MG63 (cell line): ENCODE measurements around the gene KIF2A. TPM values are rescaled to one million over a fixed set of nuclear protein-coding genes. Genes with fewer than 3 reads are reported as not detected.

Source experiments
- DNase-seq: peaks from one replicate; pipeline ENCODE4 v3.0.0-alpha.2; 2020
- H3K27me3 ChIP-seq: fragments of 250-450 bp; sonication (Bioruptor Pico); 2 replicates; pipeline ENCODE4 v1.5.1; 2020; ENCODE audit warnings: mild to moderate bottlenecking, moderate library complexity
- H3K36me3 ChIP-seq: fragments of 250-450 bp; sonication (Bioruptor Pico); 2 replicates; pipeline ENCODE4 v1.5.1; 2020; ENCODE audit warnings: mild to moderate bottlenecking, moderate library complexity
- H3K4me3 ChIP-seq: fragments of 250-450 bp; sonication (Bioruptor Pico); 2 replicates; pipeline ENCODE4 v1.5.1; 2020; ENCODE audit warnings: mild to moderate bottlenecking, moderate library complexity
- H3K9me3 ChIP-seq: fragments of 250-450 bp; sonication (Bioruptor Pico); 2 replicates; pipeline ENCODE4 v1.5.1; 2020; ENCODE audit warnings: mild to moderate bottlenecking, moderate library complexity
- total RNA-seq: library from RNA; depleted of rRNA; stranded (reverse); fragments of >200 nt; shearing (Covaris generic); gene quantifications from 2 replicates; pipeline ENCODE4 v1.2.3, GENCODE V29; 2014; ENCODE audit warnings: low replicate concordance; rRNA removed

KIF2A gene
- total RNA-seq, 1 experiment from 2014 or later = 27.4 TPM

- peaks cover 77% of the 10 kb centered on the region for H3K36me3 ChIP-seq
- H3K4me3 ChIP-seq = no peak overlapping the region
- DNase-seq = no peak
- no peaks in the 10 kb centered on the region for H3K9me3 ChIP-seq
- no peaks in the 10 kb centered on the region for H3K27me3 ChIP-seq
Measured at GRCh38 chr5:62386824-62387223, 80.8 kb downstream of the KIF2A start.

GRCh38 chr5:62395210-62395950 is 89.4 kb downstream of the KIF2A start:
- Histone ChIP-seq H3K9me3 (no peaks in the 10 kb centered on the region), H3K36me3 (peaks cover 88% of the 10 kb centered on the region), H3K27me3 (no peaks in the 10 kb centered on the region), H3K4me3 (no peak overlapping the region)
- peak; percentile 14 for DNase-seq

- H3K36me3 ChIP-seq = peaks cover 33% of the 10 kb centered on the region
- peak within 1 kb of the TSS; percentile 93 for H3K4me3 ChIP-seq
- peak; percentile 96 for DNase-seq
- no peaks in the 10 kb centered on the region for H3K9me3 ChIP-seq
- H3K27me3 ChIP-seq = no peaks in the 10 kb centered on the region
Measured at GRCh38 chr5:62403411-62404250, 97.6 kb downstream of the KIF2A start, which contains the start of gene DIMT1. Gene DIMT1, minus strand, starts transcription at chr5:62403905. Its CDS starts 133 bp downstream, at chr5:62403772.

GRCh38 chr5:62412549-62413329 is 106.7 kb downstream of the KIF2A start, which contains the start of gene IPO11:
Gene IPO11, plus strand, starts transcription at chr5:62412763. Its CDS starts 24,517 bp downstream, at chr5:62437280.
- peak within 1 kb of the TSS; percentile 96 for H3K4me3 ChIP-seq
- DNase-seq = peak; percentile 97
- no peaks in the 10 kb centered on the region for H3K9me3 ChIP-seq
- no peaks in the 10 kb centered on the region; the same call in 1 of the 2 replicates for H3K36me3 ChIP-seq
- no peaks in the 10 kb centered on the region for H3K27me3 ChIP-seq

GRCh38 chr5:62413711-62414110 is 107.7 kb downstream of the KIF2A start:
- Histone ChIP-seq H3K4me3 (peak overlapping the region; percentile 96), H3K36me3 (no peaks in the 10 kb centered on the region; the same call in 1 of the 2 replicates), H3K27me3 (no peaks in the 10 kb centered on the region), H3K9me3 (no peaks in the 10 kb centered on the region)
- DNase-seq = no peak

- H3K27me3 ChIP-seq = no peaks in the 10 kb centered on the region
- no peaks in the 10 kb centered on the region for H3K36me3 ChIP-seq
- H3K9me3 ChIP-seq = no peaks in the 10 kb centered on the region
- no peak for DNase-seq
- no peak overlapping the region for H3K4me3 ChIP-seq
Measured at GRCh38 chr5:62418462-62419076, 112.6 kb downstream of the KIF2A start.

GRCh38 chr5:62419609-62420008 is 113.6 kb downstream of the KIF2A start:
- H3K4me3 ChIP-seq = no peak overlapping the region
- H3K27me3 ChIP-seq = no peaks in the 10 kb centered on the region
- H3K9me3 ChIP-seq = no peaks in the 10 kb centered on the region
- no peaks in the 10 kb centered on the region for H3K36me3 ChIP-seq
- no peak for DNase-seq

GRCh38 chr5:62421414-62421813 is 115.4 kb downstream of the KIF2A start:
- no peaks in the 10 kb centered on the region for H3K36me3 ChIP-seq
- no peaks in the 10 kb centered on the region for H3K27me3 ChIP-seq
- H3K4me3 ChIP-seq = no peak overlapping the region
- no peak for DNase-seq
- H3K9me3 ChIP-seq = no peaks in the 10 kb centered on the region

- DNase-seq = no peak
- no peak overlapping the region for H3K4me3 ChIP-seq
- H3K27me3 ChIP-seq = no peaks in the 10 kb centered on the region
- no peaks in the 10 kb centered on the region for H3K9me3 ChIP-seq
- no peaks in the 10 kb centered on the region for H3K36me3 ChIP-seq
Measured at GRCh38 chr5:62424763-62425162, 118.8 kb downstream of the KIF2A start.

- DNase-seq = no peak
- Histone ChIP-seq H3K36me3 (no peaks in the 10 kb centered on the region; the same call in 1 of the 2 replicates), H3K27me3 (no peaks in the 10 kb centered on the region), H3K9me3 (no peaks in the 10 kb centered on the region), H3K4me3 (no peak overlapping the region)
Measured at GRCh38 chr5:62431735-62432620, 126.0 kb downstream of the KIF2A start.

GRCh38 chr5:62432621-62433064 is 126.6 kb downstream of the KIF2A start:
- Histone ChIP-seq H3K4me3 (no peak overlapping the region), H3K27me3 (no peaks in the 10 kb centered on the region), H3K36me3 (no peaks in the 10 kb centered on the region; the same call in 1 of the 2 replicates), H3K9me3 (no peaks in the 10 kb centered on the region)
- DNase-seq = no peak

Other genes with a start within 250 kb of the KIF2A start
- gene DIMT1, start 97.7 kb downstream of the KIF2A start, total RNA-seq = 61.4 and 63.6 TPM in 2 replicates
- gene IPO11, start 106.6 kb downstream of the KIF2A start, total RNA-seq = 26.6 and 27.6 TPM in 2 replicates